GM23338 (cell line): ENCODE data around the gene HNRNPF. TPM values are rescaled to one million over a fixed set of nuclear protein-coding genes. Genes with fewer than 3 reads are reported as not detected.

ENCODE experiments used
- ATAC-seq: fragments of 200-7000 bp; cut with Tn5 transposase; 3 replicates; pipeline ENCODE4 v1.9.1; 2020
- DNase-seq: peaks from one replicate; pipeline ENCODE4 v3.0.0-alpha.2; 2015; ENCODE audit warnings: low spot score
- H2AFZ ChIP-seq: fragments of 200-600 bp; sonication (generic); 2 replicates; pipeline ENCODE4 v1.8.0; 2016; ENCODE audit warnings: antibody characterized with exemption, mild to moderate bottlenecking, moderate library complexity
- H3F3A ChIP-seq: fragments of 200-600 bp; sonication (generic); replicated peaks from 2 replicates; pipeline ENCODE4 v1.8.0; 2017; ENCODE audit warnings: antibody characterized with exemption, mixed run types, low read depth
- H3K27ac ChIP-seq: fragments of 200-600 bp; sonication (generic); 2 replicates; pipeline ENCODE4 v1.6.1; 2016; ENCODE audit warnings: low read depth
- H3K27me3 ChIP-seq: fragments of 200-600 bp; sonication (generic); 2 replicates; pipeline ENCODE4 v1.8.0; 2016; ENCODE audit warnings: mild to moderate bottlenecking, mixed run types, moderate library complexity; ENCODE audit not compliant: insufficient read depth
- H3K36me3 ChIP-seq: fragments of 200-600 bp; sonication (generic); 2 replicates; pipeline ENCODE4 v1.8.0; 2016; ENCODE audit warnings: mild to moderate bottlenecking; ENCODE audit not compliant: insufficient read depth
- H3K4me1 ChIP-seq: fragments of 200-600 bp; sonication (generic); 2 replicates; pipeline ENCODE4 v1.8.0; 2016; ENCODE audit warnings: mild to moderate bottlenecking, moderate library complexity; ENCODE audit not compliant: insufficient read depth
- H3K4me2 ChIP-seq: fragments of 200-600 bp; sonication (generic); 2 replicates; pipeline ENCODE4 v1.7.1; 2017; ENCODE audit warnings: mixed run types
- H3K4me3 ChIP-seq: fragments of 200-600 bp; sonication (generic); 2 replicates; pipeline ENCODE4 v1.6.1; 2016; ENCODE audit warnings: mixed run types
- H3K79me2 ChIP-seq: fragments of 200-600 bp; sonication (generic); replicated peaks from 2 replicates; pipeline ENCODE4 v1.8.0; 2017; ENCODE audit warnings: mild to moderate bottlenecking; ENCODE audit not compliant: insufficient read depth
- H3K9me2 ChIP-seq: fragments of 200-600 bp; sonication (generic); 2 replicates; pipeline ENCODE4 v1.8.0; 2017; ENCODE audit not compliant: insufficient read depth
- H4K20me1 ChIP-seq: fragments of 200-600 bp; sonication (generic); replicated peaks from 2 replicates; pipeline ENCODE4 v1.8.0; 2017; ENCODE audit warnings: mild to moderate bottlenecking; ENCODE audit not compliant: insufficient read depth
- H3K27ac Mint-ChIP-seq: 2 replicates; pipeline ENCODE4 v1.8.0; 2020; ENCODE audit warnings: inconsistent platforms, mild to moderate bottlenecking, moderate library complexity, mixed read lengths
- H3K27me3 Mint-ChIP-seq: 3 replicates; pipeline ENCODE4 v1.8.0; 2022; ENCODE audit warnings: low read depth, mild to moderate bottlenecking, moderate library complexity, mixed read lengths, inconsistent platforms; ENCODE audit not compliant: insufficient read depth, poor library complexity
- H3K36me3 Mint-ChIP-seq: 3 replicates; pipeline ENCODE4 v1.8.0; 2021; ENCODE audit warnings: low read depth, mild to moderate bottlenecking, inconsistent platforms, moderate library complexity, mixed read lengths
- H3K4me1 Mint-ChIP-seq: 3 replicates; pipeline ENCODE4 v1.8.0; 2020; ENCODE audit warnings: mild to moderate bottlenecking, inconsistent platforms, mixed read lengths
- H3K4me3 Mint-ChIP-seq: 3 replicates; pipeline ENCODE4 v1.8.0; 2021; ENCODE audit warnings: moderate library complexity, mild to moderate bottlenecking, inconsistent platforms, mixed read lengths
- H3K9me3 Mint-ChIP-seq: 3 replicates; pipeline ENCODE4 v1.8.0; 2020; ENCODE audit warnings: moderate library complexity, mild to moderate bottlenecking, inconsistent platforms, mixed read lengths
- EZH2 ChIP-seq: fragments of 200-600 bp; sonication (generic); IDR thresholded peaks from one replicate; pipeline ENCODE4 v1.8.0; 2017; ENCODE audit warnings: antibody characterized with exemption, mild to moderate bottlenecking, low read depth; ENCODE audit not compliant: unreplicated experiment
- JUNB ChIP-seq: IDR thresholded peaks from one replicate; pipeline ENCODE4 v1.6.1; 2016; ENCODE audit warnings: antibody characterized with exemption; ENCODE audit not compliant: unreplicated experiment
- POLR2AphosphoS5 ChIP-seq: IDR thresholded peaks from 2 replicates; pipeline ENCODE4 v1.6.1; 2016; ENCODE audit warnings: antibody characterized with exemption, low read depth
- STAT1 ChIP-seq: IDR thresholded peaks from one replicate; pipeline ENCODE4 v1.6.1; 2016; ENCODE audit warnings: antibody characterized with exemption; ENCODE audit not compliant: unreplicated experiment
- ZNF114 ChIP-seq: fragments of 250-450 bp; sonication (Bioruptor Pico); IDR thresholded peaks from 2 replicates; pipeline ENCODE4 v1.5.0; 2020; ENCODE audit warnings: mild to moderate bottlenecking, moderate library complexity
- ZNF331 ChIP-seq: fragments of 250-450 bp; sonication (Bioruptor Pico); IDR thresholded peaks from 2 replicates; pipeline ENCODE4 v1.5.0; 2020; ENCODE audit warnings: low read depth, mild to moderate bottlenecking, moderate library complexity
- polyA plus RNA-seq: library from polyadenylated mRNA; unstranded; fragments of >200 nt; fragmentation: Nextera tagmentation; extraction: Ambion mirVana; gene quantifications from 2 replicates; pipeline ENCODE4 v1.2.1, GENCODE V29; 2016
- total RNA-seq: library from RNA; depleted of rRNA; stranded (reverse); fragments of >200 nt; shearing (Covaris generic); gene quantifications from 2 replicates; pipeline ENCODE4 v1.2.3, GENCODE V29; 2014
- TF ChIP-seq, protein P1 (sequence below): IDR thresholded peaks from one replicate; pipeline ENCODE4 v1.6.1; 2018; ENCODE audit warnings: antibody characterized with exemption; ENCODE audit not compliant: unreplicated experiment
- TF ChIP-seq, protein P2 (sequence below), 2 experiments: fragments of 200-600 bp in 1 of 2; sonication (generic) in 1 of 2; conservative IDR thresholded peaks; 2 replicates each; pipeline versions ENCODE4 v1.5.1 to v1.6.1; 2016 to 2017; ENCODE audit warnings: antibody characterized with exemption in 2 of 2, low read depth in 2 of 2, mild to moderate bottlenecking in 2 of 2, moderate library complexity in 1 of 2
- TF ChIP-seq, protein P3 (sequence below): fragments of 250-450 bp; sonication (Bioruptor Pico); IDR thresholded peaks from 2 replicates; pipeline ENCODE4 v1.5.0; 2020; ENCODE audit warnings: mild to moderate bottlenecking, moderate library complexity

The HNRNPF gene
- total and polyA plus RNA-seq, 2 experiments from 2014 or later: 210 to 378 TPM

DNA sequence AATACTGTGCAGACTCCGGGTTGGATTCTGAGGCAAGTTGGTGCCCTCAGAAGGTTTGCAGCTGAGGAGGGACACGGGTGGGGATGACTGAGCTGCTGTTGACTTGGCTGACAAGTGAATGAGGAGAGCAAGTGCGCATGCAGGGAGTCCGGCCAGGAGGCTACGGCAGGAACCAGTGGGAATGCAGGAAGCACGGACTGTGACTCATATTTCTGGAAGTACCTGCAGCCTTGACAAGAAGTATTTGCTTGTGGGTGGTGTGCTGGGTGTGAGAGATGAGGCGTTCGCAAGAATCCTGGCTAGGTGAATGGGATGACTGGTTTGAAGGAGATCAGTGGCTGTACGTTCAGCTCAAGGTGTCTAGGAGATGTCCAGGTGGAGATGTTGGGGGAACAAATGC, 68.4 kb downstream of the HNRNPF start (continued):
- TF ChIP-seq EZH2: no peak
- no peak for TF ChIP-seq ZNF114 (CRISPR knock-in tag)
- TF ChIP-seq, protein P1, sequence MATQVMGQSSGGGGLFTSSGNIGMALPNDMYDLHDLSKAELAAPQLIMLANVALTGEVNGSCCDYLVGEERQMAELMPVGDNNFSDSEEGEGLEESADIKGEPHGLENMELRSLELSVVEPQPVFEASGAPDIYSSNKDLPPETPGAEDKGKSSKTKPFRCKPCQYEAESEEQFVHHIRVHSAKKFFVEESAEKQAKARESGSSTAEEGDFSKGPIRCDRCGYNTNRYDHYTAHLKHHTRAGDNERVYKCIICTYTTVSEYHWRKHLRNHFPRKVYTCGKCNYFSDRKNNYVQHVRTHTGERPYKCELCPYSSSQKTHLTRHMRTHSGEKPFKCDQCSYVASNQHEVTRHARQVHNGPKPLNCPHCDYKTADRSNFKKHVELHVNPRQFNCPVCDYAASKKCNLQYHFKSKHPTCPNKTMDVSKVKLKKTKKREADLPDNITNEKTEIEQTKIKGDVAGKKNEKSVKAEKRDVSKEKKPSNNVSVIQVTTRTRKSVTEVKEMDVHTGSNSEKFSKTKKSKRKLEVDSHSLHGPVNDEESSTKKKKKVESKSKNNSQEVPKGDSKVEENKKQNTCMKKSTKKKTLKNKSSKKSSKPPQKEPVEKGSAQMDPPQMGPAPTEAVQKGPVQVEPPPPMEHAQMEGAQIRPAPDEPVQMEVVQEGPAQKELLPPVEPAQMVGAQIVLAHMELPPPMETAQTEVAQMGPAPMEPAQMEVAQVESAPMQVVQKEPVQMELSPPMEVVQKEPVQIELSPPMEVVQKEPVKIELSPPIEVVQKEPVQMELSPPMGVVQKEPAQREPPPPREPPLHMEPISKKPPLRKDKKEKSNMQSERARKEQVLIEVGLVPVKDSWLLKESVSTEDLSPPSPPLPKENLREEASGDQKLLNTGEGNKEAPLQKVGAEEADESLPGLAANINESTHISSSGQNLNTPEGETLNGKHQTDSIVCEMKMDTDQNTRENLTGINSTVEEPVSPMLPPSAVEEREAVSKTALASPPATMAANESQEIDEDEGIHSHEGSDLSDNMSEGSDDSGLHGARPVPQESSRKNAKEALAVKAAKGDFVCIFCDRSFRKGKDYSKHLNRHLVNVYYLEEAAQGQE: no peak
- TF ChIP-seq ZNF331 (CRISPR knock-in tag): no peak
- TF ChIP-seq POLR2AphosphoS5: no peak
- no peak for TF ChIP-seq JUNB
- TF ChIP-seq, protein P2, sequence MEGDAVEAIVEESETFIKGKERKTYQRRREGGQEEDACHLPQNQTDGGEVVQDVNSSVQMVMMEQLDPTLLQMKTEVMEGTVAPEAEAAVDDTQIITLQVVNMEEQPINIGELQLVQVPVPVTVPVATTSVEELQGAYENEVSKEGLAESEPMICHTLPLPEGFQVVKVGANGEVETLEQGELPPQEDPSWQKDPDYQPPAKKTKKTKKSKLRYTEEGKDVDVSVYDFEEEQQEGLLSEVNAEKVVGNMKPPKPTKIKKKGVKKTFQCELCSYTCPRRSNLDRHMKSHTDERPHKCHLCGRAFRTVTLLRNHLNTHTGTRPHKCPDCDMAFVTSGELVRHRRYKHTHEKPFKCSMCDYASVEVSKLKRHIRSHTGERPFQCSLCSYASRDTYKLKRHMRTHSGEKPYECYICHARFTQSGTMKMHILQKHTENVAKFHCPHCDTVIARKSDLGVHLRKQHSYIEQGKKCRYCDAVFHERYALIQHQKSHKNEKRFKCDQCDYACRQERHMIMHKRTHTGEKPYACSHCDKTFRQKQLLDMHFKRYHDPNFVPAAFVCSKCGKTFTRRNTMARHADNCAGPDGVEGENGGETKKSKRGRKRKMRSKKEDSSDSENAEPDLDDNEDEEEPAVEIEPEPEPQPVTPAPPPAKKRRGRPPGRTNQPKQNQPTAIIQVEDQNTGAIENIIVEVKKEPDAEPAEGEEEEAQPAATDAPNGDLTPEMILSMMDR (conservative IDR thresholded peaks at IDR 0.05; ENCODE audit: low read depth in 2 of 2): no peak

DNA sequence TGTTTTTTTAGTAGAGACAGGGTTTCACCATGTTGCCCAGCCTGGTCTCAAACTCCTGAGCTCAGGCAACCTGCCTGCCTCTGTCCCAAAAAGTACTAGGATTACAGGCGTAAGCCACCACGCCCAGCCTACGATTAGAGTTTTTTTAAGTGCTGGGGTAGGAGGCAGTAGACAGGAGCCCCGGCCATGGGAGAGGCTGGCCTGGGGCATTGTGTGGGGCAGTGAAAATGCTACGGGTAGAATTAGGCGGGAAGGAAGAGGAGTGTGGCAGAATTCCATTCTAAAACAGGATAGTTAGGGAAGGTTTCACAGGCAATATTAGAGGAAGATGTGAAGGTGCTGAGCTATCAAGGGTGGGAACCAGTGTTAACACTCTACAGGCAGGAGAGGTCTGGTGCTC, 68.9 kb downstream of the HNRNPF start:
- no peak overlapping the region for H3K27ac Mint-ChIP-seq
- H3K79me2 ChIP-seq: no peaks in the 10 kb centered on the region
- no peak for DNase-seq
- no peak for TF ChIP-seq STAT1
- TF ChIP-seq, protein P2 (conservative IDR thresholded peaks at IDR 0.05; ENCODE audit: low read depth in 2 of 2): no peak
- no peak for TF ChIP-seq ZNF114 (CRISPR knock-in tag)
- TF ChIP-seq POLR2AphosphoS5: no peak
- TF ChIP-seq, protein P3, sequence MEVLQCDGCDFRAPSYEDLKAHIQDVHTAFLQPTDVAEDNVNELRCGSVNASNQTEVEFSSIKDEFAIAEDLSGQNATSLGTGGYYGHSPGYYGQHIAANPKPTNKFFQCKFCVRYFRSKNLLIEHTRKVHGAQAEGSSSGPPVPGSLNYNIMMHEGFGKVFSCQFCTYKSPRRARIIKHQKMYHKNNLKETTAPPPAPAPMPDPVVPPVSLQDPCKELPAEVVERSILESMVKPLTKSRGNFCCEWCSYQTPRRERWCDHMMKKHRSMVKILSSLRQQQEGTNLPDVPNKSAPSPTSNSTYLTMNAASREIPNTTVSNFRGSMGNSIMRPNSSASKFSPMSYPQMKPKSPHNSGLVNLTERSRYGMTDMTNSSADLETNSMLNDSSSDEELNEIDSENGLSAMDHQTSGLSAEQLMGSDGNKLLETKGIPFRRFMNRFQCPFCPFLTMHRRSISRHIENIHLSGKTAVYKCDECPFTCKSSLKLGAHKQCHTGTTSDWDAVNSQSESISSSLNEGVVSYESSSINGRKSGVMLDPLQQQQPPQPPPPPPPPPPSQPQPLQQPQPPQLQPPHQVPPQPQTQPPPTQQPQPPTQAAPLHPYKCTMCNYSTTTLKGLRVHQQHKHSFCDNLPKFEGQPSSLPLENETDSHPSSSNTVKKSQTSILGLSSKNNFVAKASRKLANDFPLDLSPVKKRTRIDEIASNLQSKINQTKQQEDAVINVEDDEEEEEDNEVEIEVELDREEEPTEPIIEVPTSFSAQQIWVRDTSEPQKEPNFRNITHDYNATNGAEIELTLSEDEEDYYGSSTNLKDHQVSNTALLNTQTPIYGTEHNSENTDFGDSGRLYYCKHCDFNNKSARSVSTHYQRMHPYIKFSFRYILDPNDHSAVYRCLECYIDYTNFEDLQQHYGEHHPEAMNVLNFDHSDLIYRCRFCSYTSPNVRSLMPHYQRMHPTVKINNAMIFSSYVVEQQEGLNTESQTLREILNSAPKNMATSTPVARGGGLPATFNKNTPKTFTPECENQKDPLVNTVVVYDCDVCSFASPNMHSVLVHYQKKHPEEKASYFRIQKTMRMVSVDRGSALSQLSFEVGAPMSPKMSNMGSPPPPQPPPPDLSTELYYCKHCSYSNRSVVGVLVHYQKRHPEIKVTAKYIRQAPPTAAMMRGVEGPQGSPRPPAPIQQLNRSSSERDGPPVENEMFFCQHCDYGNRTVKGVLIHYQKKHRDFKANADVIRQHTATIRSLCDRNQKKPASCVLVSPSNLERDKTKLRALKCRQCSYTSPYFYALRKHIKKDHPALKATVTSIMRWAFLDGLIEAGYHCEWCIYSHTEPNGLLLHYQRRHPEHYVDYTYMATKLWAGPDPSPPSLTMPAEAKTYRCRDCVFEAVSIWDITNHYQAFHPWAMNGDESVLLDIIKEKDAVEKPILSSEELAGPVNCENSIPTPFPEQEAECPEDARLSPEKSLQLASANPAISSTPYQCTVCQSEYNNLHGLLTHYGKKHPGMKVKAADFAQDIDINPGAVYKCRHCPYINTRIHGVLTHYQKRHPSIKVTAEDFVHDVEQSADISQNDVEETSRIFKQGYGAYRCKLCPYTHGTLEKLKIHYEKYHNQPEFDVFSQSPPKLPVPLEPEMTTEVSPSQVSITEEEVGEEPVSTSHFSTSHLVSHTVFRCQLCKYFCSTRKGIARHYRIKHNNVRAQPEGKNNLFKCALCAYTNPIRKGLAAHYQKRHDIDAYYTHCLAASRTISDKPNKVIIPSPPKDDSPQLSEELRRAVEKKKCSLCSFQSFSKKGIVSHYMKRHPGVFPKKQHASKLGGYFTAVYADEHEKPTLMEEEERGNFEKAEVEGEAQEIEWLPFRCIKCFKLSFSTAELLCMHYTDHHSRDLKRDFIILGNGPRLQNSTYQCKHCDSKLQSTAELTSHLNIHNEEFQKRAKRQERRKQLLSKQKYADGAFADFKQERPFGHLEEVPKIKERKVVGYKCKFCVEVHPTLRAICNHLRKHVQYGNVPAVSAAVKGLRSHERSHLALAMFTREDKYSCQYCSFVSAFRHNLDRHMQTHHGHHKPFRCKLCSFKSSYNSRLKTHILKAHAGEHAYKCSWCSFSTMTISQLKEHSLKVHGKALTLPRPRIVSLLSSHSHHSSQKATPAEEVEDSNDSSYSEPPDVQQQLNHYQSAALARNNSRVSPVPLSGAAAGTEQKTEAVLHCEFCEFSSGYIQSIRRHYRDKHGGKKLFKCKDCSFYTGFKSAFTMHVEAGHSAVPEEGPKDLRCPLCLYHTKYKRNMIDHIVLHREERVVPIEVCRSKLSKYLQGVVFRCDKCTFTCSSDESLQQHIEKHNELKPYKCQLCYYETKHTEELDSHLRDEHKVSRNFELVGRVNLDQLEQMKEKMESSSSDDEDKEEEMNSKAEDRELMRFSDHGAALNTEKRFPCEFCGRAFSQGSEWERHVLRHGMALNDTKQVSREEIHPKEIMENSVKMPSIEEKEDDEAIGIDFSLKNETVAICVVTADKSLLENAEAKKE (CRISPR knock-in tag): no peak

More for the DNA sequence above, 68.9 kb downstream of the HNRNPF start:
- Histone ChIP-seq H3K27me3 (no peaks in the 10 kb centered on the region), H4K20me1 (no peaks in the 10 kb centered on the region), H3F3A (peaks cover 3% of the 10 kb centered on the region; the same call in 1 of the 2 replicates), H3K36me3 (no peaks in the 10 kb centered on the region), H2AFZ (no peak overlapping the region), H3K27ac (no peak overlapping the region), H3K9me2 (no peaks in the 10 kb centered on the region), H3K4me1 (peaks cover 17% of the 10 kb centered on the region), H3K4me3 (no peak overlapping the region), H3K4me2 (no peak overlapping the region)
- H3K36me3 Mint-ChIP-seq: no peaks in the 10 kb centered on the region
- no peak for ATAC-seq
- no peak overlapping the region for H3K4me3 Mint-ChIP-seq
- H3K27me3 Mint-ChIP-seq: peaks cover 17% of the 10 kb centered on the region
- H3K4me1 Mint-ChIP-seq: peaks cover 12% of the 10 kb centered on the region
- no peaks in the 10 kb centered on the region for H3K9me3 Mint-ChIP-seq
